ENCODE measurements around the gene NPHP1. TPM values are rescaled to one million over a fixed set of nuclear protein-coding genes. Genes with fewer than 3 reads are reported as not detected.

Gene NPHP1
- total RNA-seq, 2 donors from 2014 or later: 7.1 to 9.2 TPM

GRCh38 chr2:110105608-110106467 lies 99.0 kb downstream of the NPHP1 start:
- Histone ChIP-seq H3K27me3 (replicated peaks; ENCODE audit: insufficient read depth) (no peaks in the 10 kb centered on the region), H3K4me3 (peak overlapping the region; percentile 37), H3K9me3 (no peaks in the 10 kb centered on the region), H3K36me3 (no peaks in the 10 kb centered on the region), H3K27ac (peak overlapping the region; percentile 71 to 79), H3K4me1 (ENCODE audit: control insufficient read depth in 1 of 2, low read depth in 2 of 2) (peaks cover 30 to 47% of the 10 kb centered on the region in 2 donors)
- ATAC-seq (ENCODE audit: insufficient number of reproducible peaks, low FRiP score, low read depth) (no peak), DNase-seq (ENCODE audit: low spot score) (no peak)
- TF ChIP-seq CTCF (IDR thresholded peaks at IDR 0.05): no peak

- Histone ChIP-seq H3K4me3 (no peak overlapping the region), H3K9me3 (no peaks in the 10 kb centered on the region), H3K27ac (peak overlapping the region; percentile 71 to 79), H3K27me3 (replicated peaks; ENCODE audit: insufficient read depth) (no peaks in the 10 kb centered on the region), H3K36me3 (no peaks in the 10 kb centered on the region), H3K4me1 (ENCODE audit: control insufficient read depth in 1 of 2, low read depth in 2 of 2) (peaks cover 34 to 53% of the 10 kb centered on the region in 2 donors)
- ATAC-seq (ENCODE audit: insufficient number of reproducible peaks, low FRiP score, low read depth) (no peak), DNase-seq (ENCODE audit: low spot score) (no peak)
- TF ChIP-seq CTCF (IDR thresholded peaks at IDR 0.05): no peak
Measured at GRCh38 chr2:110105183-110105582, 99.6 kb downstream of the NPHP1 start.

- H3K4me3 ChIP-seq: no peak overlapping the region
- no peak overlapping the region for H3K27ac ChIP-seq
- peaks cover 34 to 63% of the 10 kb centered on the region in 2 donors for H3K4me1 ChIP-seq (ENCODE audit: control insufficient read depth in 1 of 2, low read depth in 2 of 2)
- H3K36me3 ChIP-seq: no peaks in the 10 kb centered on the region
- TF ChIP-seq CTCF (IDR thresholded peaks at IDR 0.05): no peak
- ATAC-seq (ENCODE audit: insufficient number of reproducible peaks, low FRiP score, low read depth): no peak
- no peaks in the 10 kb centered on the region for H3K27me3 ChIP-seq (replicated peaks; ENCODE audit: insufficient read depth)
- no peaks in the 10 kb centered on the region for H3K9me3 ChIP-seq
- no peak for DNase-seq (ENCODE audit: low spot score)
Measured at GRCh38 chr2:110104025-110104771, 100.6 kb downstream of the NPHP1 start.

- Histone ChIP-seq H3K9me3 (no peaks in the 10 kb centered on the region), H3K36me3 (no peaks in the 10 kb centered on the region), H3K4me3 (no peak overlapping the region), H3K27me3 (replicated peaks; ENCODE audit: insufficient read depth) (no peaks in the 10 kb centered on the region), H3K4me1 (ENCODE audit: control insufficient read depth in 1 of 2, low read depth in 2 of 2) (peaks cover 34 to 69% of the 10 kb centered on the region in 2 donors), H3K27ac (peak overlapping the region; percentile 90 to 97)
- TF ChIP-seq CTCF (IDR thresholded peaks at IDR 0.05): no peak
- ATAC-seq (ENCODE audit: insufficient number of reproducible peaks, low FRiP score, low read depth) (no peak), DNase-seq (ENCODE audit: low spot score) (no peak)
Measured at GRCh38 chr2:110103061-110103961, 101.5 kb downstream of the NPHP1 start.

All from thoracic aorta (tissue), 2 donors.